8988T (cell line): ENCODE results near the gene ENPEP.
"Not testable (repeated sequence)": the region's sequence is repeated elsewhere in the genome, so short reads cannot be mapped to it uniquely, and the experiment has no call there.

Experiments used
- DNase-seq: peaks from one replicate; pipeline ENCODE4 v3.0.0; 2011

Gene ENPEP

DNA sequence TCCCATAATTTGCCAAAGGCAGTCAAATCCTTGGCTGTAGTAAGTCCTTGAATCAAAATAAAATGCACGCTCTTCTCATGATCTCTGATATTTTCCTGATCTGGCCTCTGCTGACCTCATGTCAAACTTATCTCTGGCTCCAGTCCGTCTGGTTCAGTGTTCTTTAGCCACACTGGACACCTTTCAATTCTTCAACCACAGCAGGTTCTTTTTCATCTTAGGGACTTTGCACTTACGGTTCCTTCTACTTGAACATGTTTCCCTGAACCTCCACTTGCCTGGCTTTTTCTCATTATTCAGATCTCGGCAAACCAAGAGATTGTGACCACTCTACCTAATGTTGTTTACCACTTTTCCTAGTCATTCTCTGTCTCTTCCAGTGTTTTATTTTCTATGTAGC lies 10.3 kb downstream of the ENPEP start:
- DNase-seq: no peak

DNA sequence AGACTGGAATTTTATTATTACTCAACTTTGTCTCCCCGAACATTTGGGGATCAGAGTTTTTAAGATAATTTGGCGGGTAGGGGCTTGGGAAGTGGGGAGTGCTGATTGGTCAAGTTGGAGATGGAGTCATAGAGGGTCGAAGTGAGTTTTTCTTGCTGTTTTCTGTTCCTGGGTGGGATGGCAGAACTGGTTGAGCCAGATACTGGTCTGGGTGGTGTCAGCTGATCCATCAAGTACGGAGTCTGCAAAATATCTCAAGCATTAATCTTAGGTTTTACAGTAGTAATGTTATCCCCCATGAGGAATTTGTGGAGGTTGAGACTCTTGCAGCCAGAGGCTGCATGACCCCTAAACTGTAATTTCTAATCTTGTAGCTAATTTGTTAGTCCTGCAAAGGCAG lies 10.9 kb downstream of the ENPEP start:
- DNase-seq: not testable (repeated sequence)

DNA sequence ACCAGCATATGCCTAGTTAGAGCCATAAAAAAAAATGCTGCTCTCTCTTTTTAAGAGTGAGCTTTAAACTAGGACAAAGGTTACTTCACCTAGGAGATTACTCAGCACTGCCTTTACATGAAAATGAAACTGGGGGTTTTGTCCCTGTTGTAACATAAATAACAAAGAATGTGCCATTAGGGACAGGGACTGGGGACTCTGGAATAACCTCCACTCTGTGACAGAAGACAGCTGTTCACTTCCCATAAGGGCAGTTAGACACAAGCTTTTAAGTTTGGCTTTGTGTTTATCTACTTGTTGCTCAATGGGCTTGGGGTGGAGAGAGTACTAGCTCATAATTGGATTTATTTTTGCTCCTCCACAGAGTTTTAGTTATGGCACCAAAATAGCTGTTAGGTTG lies 11.9 kb downstream of the ENPEP start:
- DNase-seq: no peak

DNA sequence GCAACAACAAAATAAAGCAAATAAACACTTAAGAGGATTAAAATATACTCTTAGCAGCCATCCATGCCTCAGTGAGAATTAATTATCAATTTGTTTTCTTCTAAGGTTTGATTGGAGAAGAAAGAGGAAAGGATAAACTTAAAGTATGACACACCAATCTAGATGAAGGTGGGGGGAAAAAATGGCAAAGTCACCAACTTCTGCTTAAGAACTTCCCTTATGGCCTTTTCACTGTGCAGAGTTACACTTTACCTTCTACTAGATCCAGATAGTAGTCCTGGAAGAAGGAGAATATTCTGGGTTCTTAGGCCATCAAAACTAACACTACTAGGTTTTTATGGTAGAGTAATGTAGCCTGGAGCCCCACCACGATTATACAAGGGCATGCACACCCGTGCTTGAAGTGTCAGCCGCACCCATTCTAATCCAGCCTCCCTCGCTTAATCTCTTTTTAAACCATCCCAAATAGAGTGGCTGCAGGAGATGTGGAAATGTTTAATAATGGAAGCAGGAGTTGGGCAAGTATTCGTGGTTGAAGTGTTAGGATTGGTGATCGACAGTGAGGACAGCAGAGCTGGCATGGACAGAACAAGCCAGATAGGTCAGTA lies 14.1 kb downstream of the ENPEP start:
- DNase-seq: no peak

DNA sequence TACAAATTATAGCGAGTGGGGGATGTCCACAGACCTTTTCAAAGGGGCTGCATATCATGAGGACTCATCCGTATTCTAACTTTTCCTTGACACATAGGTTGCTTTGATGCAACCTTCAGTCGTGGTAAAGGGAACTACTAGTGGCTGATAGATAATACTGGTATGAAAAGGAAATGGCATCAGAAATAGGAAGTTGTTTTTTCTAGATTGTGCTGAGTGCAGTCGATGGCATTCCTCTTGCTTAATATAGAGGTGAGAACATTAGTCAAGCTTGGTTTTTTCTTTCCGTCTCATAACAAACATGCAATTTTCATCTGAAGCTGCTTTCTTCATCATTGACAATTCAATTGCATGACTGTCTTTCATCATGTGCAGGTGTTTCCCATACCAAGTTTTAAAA lies 16.6 kb downstream of the ENPEP start:
- no peak for DNase-seq

DNA sequence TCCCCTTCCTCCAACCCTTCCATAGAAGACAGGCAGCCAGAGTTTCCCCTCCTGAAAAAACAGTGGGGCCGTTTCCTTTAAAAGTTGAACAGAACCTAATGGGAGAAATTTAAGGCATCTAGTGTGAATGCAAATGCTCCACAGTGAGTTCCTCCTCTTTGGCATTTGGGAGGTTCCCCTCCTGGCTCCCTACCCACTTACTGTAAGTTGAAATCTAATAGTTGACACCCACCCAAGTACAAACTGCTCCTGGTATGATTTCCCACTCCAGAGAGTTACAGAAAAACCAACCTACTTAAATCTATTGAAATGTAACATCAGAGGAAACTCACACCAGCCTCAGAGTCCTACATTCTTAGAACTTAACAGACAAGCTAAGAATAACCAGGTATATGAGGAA lies 17.6 kb downstream of the ENPEP start:
- no peak for DNase-seq

DNA sequence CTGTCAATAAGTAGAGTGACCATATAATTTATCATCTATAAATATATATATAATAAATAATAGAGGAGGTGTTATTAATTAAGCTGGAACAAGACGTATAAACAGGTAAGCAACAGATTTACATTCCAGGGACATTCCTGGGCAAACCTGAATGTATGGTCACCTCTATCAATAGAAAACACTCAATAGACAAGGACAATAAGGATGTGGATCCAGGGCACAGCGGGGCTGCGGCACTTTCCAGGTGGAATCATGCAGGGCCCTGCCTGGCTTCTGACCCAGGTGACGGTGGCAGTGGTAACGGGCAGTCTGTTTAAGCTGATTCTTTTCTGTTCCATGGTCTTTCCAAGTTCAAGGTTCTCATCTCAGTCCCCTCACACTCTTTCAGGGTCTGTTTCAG lies 22.5 kb downstream of the ENPEP start:
- no peak for DNase-seq

DNA sequence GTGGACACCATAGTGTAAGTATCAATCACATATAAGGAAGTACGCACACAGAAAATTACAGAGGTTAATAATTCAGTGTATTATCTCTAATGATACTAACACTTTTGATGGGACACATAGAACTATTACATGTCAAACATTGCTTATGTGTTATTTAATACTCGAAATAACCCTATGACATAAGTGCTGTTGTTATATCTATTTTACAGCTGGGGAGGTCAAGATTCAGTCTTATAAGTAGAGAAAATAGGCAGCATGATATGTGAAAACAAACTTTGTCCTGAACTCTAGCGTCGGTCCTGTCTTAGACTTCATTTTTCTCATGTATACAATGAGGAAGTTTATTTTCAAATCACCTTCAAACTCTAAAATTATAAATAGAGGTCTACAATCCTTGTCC lies 23.2 kb downstream of the ENPEP start:
- no peak for DNase-seq

DNA sequence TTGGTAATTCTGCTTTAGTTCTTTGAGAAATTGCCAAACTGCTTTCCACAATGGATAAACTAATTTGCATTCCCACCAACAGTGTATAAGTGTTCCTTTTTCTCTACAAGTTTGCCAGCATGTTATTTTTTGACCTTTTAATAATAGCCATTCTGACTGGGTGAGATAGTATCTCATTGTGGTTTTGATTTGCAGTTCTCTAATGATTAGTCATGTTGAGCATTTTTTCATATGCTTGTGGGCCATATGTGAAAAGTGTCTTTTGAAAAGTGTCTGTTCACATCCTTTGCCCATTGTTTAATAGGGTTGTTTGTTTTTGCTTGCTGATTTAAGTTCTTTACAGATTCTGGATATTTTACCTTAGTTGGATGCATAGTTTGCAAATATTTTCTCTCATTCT lies 25.9 kb downstream of the ENPEP start:
- no peak for DNase-seq

DNA sequence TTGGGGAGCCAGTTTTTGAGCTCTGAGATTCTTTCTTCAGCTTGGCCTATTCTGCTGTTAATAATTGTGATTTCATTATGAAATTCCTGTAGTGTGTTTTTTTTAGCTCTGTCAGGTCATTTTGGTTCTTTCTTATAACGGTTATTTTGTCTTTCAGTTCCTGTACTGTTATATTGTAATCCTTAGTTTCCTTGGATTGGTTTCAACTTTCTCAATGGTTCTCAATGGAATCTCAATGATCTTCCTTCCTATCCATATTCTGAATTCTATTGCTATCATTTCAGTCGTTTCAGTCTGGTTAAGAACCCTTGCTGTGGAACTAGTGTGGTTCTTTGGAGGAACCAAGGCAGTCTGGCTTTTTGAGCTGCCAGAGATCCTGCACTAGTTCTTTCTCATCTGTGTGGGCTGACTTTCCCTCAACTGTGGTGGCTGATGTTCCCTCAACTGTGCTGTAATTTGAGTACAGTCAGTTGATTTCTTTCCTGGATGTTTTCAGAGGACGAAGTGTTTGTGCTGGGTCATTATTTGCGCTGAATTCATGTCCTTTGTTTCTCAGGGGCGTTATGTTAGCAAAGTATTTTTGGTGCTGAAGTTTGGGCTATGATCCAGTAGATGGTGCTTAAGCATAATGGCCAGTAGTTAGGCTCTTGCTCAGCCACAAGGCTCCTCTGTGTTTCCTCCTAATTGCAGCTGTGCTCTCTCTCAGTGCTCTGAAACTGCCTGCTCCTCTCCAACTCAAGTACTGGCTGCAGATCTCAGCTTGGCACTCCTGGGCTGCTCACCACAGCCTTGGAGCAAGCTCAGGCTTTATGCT lies 27.5 kb downstream of the ENPEP start:
- no peak for DNase-seq

DNA sequence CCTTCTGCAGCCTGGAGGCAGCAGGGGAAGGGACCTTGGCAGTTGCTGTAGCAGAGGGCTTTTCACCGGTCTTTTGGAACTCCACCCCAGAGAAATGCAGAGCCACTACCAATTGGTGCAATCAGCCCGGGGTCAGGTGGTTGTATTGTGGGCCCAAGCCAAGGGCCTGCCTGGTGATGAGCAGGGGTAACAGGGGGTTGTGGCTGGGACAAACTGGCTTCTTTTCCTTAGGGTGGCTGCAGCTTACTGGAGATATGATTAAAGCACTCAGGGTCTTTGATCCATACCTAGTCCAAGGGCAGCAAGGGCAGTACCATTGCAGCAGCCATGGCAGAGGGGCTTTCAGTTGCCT lies 28.1 kb downstream of the ENPEP start:
- DNase-seq: no peak

DNA sequence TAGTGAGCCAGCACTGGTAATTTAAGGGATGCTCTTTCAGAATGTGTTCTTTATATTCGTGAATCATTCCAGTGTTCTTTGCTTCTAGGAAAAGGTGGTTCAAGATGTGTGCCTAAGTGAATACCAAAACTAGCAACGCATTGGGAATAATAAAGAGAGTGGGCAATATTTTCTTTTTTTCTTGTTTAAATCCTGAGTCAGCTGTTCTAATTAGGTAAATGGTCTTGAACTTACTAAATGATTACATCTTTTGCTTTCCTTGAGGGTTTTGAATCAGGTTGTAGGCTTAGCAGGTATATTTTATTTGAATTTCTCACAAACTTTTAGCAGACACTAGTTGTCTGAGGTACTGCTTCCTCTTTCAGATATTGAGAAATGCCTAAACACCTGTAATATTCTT lies 29.5 kb downstream of the ENPEP start:
- DNase-seq: no peak

DNA sequence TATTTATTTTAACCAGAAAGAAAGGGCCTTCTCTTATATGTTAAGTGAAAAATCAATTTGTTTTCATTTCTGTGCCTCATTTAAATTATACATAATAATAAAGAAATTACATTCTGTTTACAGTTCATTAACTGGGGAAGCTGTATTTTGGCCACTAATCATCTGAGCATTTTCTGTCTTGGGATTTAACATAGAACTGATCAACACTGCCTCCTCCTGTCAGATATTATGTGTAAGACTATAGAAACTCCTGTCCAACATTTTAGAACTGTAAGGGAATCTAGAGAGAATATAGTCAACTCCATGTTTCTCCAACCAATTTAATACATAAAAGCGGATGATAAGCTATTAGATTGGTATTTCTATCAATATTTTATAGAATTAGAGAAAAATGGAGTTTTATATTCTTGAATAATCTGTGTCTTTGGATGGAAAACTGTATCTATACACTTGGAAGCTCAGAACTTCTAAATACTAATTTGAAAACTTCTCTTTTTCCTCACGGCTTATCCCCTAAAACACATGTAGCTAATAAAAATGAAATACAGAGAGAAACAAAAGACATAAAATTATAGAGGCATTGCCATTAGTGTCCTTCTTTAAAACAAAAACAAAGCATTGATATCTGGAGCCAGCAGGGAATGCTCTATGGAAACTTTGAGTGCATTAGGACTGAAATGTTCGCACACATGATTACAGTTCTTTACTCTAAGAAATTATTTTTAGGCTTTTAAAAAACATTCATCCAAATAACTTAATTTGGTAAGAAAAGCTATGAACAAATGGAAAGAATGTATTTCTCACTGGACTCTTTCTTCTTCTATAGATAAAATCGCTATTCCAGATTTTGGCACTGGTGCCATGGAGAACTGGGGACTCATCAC lies 33.1 kb downstream of the ENPEP start:
- DNase-seq: no peak

DNA sequence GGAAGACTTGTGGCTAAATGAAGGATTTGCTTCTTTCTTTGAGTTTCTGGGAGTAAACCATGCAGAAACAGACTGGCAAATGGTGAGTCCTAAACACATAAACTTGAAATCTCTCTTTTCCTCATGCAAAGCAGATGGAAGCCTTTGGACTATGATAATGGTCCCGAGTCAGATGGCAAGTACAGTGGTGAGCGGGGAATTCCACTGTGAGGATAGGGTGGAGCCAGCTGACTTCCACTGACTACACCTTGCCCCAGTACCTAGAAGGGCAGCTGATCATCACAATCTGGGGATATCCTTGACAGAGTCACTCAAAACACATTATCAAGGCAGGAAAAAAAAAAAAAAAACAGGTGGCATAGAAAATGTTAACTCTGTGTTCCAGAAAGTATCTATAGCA lies 34.3 kb downstream of the ENPEP start:
- no peak for DNase-seq

DNA sequence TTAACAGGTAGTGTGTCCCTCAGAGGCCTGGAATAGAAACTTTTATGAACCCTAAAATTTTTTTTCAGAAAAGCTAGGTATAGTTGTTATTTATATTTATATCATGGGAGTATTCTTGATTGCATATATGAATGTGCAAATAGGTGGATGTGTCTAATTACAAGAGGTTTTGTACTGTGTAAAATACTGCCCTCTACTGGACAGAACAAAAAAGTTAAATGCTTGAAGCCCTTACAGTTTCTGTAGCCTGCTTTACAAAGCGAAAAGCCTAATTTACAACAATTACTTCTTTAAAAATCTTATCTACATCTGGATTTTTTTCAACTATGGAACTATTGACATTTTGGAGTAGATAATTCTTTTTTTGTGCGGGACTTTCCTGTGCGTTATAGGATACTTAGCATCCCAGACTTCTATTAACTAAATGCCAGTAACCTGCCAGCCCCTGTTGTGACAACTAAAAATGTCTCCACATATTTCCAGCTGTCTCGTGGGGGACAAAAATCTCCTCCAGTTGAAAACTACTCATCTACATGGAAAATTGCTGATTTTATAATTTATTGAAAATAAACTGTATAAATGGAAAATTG lies 35.1 kb downstream of the ENPEP start:
- no peak for DNase-seq

DNA sequence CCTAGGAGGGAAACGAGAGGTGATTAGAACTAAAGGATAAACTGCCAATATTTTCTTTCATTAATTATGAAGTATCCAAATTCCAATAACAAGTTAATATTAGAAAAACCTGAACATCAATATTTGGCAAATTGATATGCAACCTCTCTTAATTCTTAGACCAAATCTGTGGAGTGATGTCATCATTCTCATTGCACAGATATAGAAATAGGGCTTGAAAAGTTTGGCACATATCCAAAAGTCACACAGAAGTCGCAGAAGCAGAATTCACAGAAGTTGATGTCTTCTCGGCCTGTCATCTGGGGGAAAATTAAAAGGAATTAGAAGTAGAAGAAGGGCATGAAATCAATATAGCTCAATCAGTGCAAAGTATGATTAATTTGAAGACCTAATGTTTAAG lies 36.9 kb downstream of the ENPEP start:
- DNase-seq: no peak

DNA sequence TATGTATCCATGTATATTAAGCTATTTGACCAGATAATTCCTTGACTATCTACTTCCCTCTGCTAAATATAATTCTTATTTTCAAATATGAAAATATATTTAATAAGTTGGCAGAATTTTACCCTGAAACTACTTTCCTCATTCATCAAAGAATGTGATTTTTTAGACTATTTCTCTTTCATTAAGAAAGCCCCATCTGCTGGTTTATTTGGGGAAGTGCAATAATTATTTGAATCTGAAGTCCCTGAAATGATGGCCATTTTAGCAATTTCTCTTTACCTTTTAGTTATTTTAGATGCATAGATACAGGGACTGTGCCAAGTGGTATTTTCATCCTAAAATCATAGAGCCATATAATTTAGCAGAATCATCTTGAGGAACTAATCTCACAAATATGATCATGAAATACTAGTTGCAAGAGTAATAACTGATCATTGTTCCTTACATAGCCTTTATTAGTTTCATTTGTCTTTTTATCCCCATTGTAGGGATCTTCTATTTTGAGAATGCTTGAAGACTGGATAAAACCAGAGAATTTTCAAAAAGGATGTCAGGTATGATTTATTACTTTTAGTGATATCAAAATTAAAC lies 39.0 kb downstream of the ENPEP start:
- no peak for DNase-seq

DNA sequence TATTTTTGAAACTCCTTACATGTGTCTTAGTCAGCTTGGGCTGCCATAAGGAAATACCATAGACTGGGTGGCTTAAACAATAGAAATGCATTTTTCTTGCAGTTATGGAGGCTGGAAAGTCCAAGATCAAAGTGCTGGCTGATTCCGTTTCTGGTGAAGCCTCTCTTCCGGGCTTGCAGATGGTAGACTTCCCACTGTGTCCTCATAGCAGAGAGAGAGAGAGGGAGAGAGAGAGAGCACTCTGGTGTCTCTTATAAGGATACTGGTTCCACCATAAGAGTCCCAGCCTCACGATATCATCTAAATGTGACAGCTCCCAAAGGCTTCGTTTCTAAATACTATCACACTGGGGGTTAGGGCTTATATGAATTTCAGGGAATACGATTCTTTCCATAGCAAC lies 39.7 kb downstream of the ENPEP start:
- DNase-seq: no peak

DNA sequence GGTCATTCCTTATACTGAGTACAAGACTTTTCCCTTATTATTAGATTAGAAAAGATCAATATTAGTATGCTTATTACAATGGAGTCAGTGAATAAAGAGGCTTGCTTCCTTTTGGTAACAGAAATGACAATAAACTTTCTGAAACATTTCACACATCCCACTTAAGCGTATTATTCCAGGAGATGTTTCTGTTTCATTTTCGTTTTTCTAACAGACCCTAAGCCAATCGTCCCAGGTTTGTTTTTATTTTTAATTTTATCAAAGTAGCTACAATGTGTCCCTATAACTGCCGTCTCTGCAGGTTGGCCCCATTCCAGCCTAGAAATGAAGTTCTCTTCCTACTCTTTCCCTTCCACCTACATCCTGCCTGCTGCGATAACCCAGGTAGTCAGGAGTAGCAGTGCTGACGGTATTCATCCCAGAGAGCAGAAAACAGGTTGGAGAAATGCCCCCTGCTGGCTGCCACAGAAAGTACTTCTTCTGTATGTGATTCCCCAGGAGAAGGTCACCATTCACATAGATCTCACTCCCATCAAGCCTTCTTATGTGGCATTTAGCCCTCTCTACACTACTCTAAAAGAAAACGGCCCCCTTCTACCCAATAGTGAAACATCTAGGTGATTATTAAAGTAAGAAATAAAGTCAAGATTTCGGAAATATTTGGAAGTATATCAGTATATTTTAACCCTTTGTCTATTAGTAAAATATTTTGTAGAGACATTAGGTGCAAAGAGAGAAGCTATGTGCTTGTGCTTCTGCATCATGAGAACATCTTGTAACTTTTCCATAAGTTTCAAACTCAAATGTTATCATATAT lies 40.4 kb downstream of the ENPEP start:
- no peak for DNase-seq

DNA sequence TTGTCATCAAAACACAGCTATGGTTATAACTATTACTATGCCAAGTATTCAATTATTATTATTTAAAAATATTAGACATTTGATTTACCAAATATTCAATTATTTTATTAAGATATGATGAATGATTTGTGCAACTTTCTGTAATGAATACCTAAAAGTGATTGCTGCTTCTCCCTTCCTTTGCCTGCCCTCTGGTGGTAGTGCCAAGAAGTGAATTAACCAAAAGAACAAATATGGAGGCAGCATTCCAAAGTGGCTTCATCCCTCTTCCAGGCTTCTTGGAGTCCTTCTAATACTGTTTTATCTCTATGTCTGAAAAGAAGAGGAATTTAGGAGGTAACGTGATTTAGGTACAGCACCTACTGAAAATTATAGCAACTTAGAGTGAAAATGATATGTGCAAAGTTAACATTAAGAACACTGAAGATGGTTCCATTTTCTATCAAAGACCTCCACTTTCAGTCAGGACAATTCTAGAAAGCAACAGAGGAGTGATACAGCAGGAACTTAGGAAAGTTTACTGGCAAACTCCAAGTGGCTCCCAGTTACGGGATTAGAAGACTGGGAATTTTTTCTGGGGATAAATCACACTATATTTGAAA lies 43.0 kb downstream of the ENPEP start:
- DNase-seq: no peak

DNA sequence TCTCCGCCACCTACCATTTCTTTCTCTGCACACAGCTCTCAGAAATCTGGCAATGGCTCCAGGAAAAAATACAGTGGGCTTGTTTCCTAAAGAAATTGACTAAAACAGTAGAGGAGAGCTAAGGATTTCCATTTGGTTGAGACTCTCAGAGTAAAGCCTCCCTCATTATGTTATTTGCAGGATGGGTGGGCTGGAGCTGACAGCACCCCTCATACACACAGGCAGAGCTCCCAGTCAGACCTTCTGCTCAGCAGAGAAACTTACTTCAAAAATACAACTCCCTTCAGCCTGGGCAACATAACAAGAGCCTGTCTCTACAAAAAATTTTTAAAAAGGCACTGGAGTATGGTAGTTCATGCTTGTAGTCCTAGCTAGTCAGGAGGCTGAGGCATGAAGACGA lies 44.9 kb downstream of the ENPEP start:
- DNase-seq: no peak

DNA sequence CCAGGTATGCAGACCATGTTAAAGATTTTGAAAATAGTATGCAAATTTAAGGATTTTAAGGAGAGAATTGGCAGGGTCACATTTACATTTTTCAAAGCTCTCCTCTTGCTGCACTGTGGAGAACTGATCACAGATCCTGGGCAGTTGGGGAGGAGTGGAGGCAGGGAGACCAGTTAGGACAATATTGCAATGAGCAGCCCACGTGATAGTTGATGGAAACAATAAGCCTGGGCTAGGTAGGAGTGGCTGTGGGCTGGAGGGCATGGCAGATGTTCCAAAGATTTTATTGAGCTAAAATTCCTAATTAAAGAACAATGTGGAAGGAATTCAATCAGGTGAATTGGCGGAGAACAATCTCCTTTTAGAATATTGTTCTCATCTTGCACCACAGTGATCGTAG lies 50.6 kb downstream of the ENPEP start:
- no peak for DNase-seq
